Body of pancreas (tissue), 4 donors: ENCODE results near the gene ZBTB20.

Experiments used
- POLR2A ChIP-seq, 3 donors: fragments of 450-650 bp; IDR thresholded peaks; one replicate each; pipeline ENCODE4 v1.6.1; 2016; ENCODE audit warnings: antibody characterized with exemption in 3 of 3, mild to moderate bottlenecking in 2 of 3
- TF ChIP-seq, protein P1 (sequence below), 7 experiments: fragments of 450-650 bp in 4 of 7; fragments of 200-600 bp in 3 of 7; sonication (generic) in 3 of 7; IDR thresholded peaks; one replicate each; pipeline ENCODE4 v1.5.1; 2016 to 2019; ENCODE audit warnings: antibody characterized with exemption in 7 of 7

DNA sequence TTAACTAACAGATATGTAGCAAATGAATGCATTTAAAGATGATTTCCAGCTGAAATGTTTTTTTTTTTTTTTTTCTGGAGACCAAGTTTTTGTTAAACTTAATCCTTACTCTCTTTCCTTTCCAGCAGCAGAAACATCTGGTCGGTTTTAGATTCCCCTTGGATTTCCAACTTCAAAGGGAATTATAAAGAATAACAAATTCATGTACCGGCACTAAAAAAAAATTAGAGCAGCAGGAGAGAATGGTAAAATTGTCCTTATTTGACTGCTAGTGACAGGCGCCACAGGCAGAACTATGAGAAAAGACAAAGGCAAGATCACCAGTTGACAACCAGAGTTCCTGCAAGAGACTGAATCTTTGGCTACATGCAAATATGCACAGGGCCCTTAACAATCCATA lies 459.9 kb downstream of the ZBTB20 start:
- TF ChIP-seq, protein P1, sequence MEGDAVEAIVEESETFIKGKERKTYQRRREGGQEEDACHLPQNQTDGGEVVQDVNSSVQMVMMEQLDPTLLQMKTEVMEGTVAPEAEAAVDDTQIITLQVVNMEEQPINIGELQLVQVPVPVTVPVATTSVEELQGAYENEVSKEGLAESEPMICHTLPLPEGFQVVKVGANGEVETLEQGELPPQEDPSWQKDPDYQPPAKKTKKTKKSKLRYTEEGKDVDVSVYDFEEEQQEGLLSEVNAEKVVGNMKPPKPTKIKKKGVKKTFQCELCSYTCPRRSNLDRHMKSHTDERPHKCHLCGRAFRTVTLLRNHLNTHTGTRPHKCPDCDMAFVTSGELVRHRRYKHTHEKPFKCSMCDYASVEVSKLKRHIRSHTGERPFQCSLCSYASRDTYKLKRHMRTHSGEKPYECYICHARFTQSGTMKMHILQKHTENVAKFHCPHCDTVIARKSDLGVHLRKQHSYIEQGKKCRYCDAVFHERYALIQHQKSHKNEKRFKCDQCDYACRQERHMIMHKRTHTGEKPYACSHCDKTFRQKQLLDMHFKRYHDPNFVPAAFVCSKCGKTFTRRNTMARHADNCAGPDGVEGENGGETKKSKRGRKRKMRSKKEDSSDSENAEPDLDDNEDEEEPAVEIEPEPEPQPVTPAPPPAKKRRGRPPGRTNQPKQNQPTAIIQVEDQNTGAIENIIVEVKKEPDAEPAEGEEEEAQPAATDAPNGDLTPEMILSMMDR (IDR thresholded peaks at IDR 0.05) = no peak
- no peak for TF ChIP-seq POLR2A (IDR thresholded peaks at IDR 0.05)
